ENCODE data around the gene CDKAL1. TPM values are rescaled to one million over a fixed set of nuclear protein-coding genes. Genes with fewer than 3 reads are reported as not detected.
"Not testable (repeated sequence)": the region's sequence is repeated elsewhere in the genome, so short reads cannot be mapped to it uniquely, and the experiment has no call there.

Gene CDKAL1
- total and polyA plus RNA-seq, 2 experiments from 2014 or later: 12.2 to 13.7 TPM

GRCh38 chr6:20540683-20541082, 6.4 kb downstream of the CDKAL1 start:
- Histone ChIP-seq H3K9me3 (ENCODE audit: low read depth) (no peaks in the 10 kb centered on the region), H3K27me3 (no peaks in the 10 kb centered on the region), H3K4me3 (no peak overlapping the region), H3K36me3 (no peaks in the 10 kb centered on the region), H3K27ac (no peak overlapping the region), H3K4me1 (ENCODE audit: low read depth) (no peaks in the 10 kb centered on the region)
- TF ChIP-seq, protein P1, sequence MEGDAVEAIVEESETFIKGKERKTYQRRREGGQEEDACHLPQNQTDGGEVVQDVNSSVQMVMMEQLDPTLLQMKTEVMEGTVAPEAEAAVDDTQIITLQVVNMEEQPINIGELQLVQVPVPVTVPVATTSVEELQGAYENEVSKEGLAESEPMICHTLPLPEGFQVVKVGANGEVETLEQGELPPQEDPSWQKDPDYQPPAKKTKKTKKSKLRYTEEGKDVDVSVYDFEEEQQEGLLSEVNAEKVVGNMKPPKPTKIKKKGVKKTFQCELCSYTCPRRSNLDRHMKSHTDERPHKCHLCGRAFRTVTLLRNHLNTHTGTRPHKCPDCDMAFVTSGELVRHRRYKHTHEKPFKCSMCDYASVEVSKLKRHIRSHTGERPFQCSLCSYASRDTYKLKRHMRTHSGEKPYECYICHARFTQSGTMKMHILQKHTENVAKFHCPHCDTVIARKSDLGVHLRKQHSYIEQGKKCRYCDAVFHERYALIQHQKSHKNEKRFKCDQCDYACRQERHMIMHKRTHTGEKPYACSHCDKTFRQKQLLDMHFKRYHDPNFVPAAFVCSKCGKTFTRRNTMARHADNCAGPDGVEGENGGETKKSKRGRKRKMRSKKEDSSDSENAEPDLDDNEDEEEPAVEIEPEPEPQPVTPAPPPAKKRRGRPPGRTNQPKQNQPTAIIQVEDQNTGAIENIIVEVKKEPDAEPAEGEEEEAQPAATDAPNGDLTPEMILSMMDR (IDR thresholded peaks at IDR 0.05; ENCODE audit: low read depth, low read length): no peak
- DNase-seq (ENCODE audit: low read depth in 1 of 2, low spot score in 1 of 2): no peak

GRCh38 chr6:20541382-20541781, 7.1 kb downstream of the CDKAL1 start:
- H3K27ac ChIP-seq: no peak overlapping the region
- H3K4me3 ChIP-seq: no peak overlapping the region
- no peaks in the 10 kb centered on the region for H3K9me3 ChIP-seq (ENCODE audit: low read depth)
- DNase-seq (ENCODE audit: low read depth in 1 of 2, low spot score in 1 of 2): no peak
- TF ChIP-seq, protein P1 (IDR thresholded peaks at IDR 0.05; ENCODE audit: low read depth, low read length): no peak
- peaks cover 3% of the 10 kb centered on the region for H3K36me3 ChIP-seq
- no peaks in the 10 kb centered on the region for H3K4me1 ChIP-seq (ENCODE audit: low read depth)
- no peaks in the 10 kb centered on the region for H3K27me3 ChIP-seq

- peak in 1 of 2 donors; percentile 85 for DNase-seq (ENCODE audit: low read depth in 1 of 2, low spot score in 1 of 2)
- H3K9me3 ChIP-seq (ENCODE audit: low read depth): no peaks in the 10 kb centered on the region
- H3K27ac ChIP-seq: no peak overlapping the region
- no peaks in the 10 kb centered on the region for H3K27me3 ChIP-seq
- TF ChIP-seq, protein P1 (IDR thresholded peaks at IDR 0.05; ENCODE audit: low read depth, low read length): no peak
- no peaks in the 10 kb centered on the region for H3K4me1 ChIP-seq (ENCODE audit: low read depth)
- no peak overlapping the region for H3K4me3 ChIP-seq
- H3K36me3 ChIP-seq: peaks cover 3% of the 10 kb centered on the region
These were observed 8.8 kb downstream of the CDKAL1 start for GRCh38 chr6:20542927-20543602.

DNA sequence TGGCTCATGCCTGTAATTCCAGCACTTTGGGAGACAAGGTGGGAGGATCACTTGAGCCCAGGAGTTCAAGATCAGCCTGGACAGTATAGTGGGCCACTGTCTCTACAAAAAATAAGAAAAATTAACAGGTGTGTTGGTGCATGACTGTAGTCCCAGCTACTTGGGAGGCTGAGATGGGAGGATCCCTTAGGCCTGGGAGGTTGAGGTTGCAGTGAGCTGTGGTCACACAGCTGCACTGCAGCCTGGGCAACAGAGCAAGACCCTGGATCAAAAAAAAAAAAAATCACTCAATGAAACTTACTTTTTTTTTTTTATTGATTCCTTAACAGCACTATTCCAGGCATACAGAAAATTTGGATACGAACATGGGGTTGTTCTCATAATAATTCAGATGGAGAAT, 14.0 kb downstream of the CDKAL1 start:
- peaks cover 3% of the 10 kb centered on the region for H3K36me3 ChIP-seq
- no peak for DNase-seq (ENCODE audit: low read depth in 1 of 2, low spot score in 1 of 2)
- TF ChIP-seq, protein P1 (IDR thresholded peaks at IDR 0.05; ENCODE audit: low read depth, low read length): no peak

GRCh38 chr6:20549398-20549797, 15.1 kb downstream of the CDKAL1 start:
- not testable (repeated sequence) for H3K27me3 ChIP-seq; H3K9me3 ChIP-seq (ENCODE audit: low read depth); H3K4me1 ChIP-seq (ENCODE audit: low read depth); H3K36me3 ChIP-seq; DNase-seq (ENCODE audit: low read depth in 1 of 2, low spot score in 1 of 2); H3K4me3 ChIP-seq; H3K27ac ChIP-seq

More for the DNA sequence above, 14.0 kb downstream of the CDKAL1 start:
- H3K4me1 ChIP-seq (ENCODE audit: low read depth): no peaks in the 10 kb centered on the region
- H3K27ac ChIP-seq: no peak overlapping the region
- no peak overlapping the region for H3K4me3 ChIP-seq
- no peaks in the 10 kb centered on the region for H3K9me3 ChIP-seq (ENCODE audit: low read depth)
- no peaks in the 10 kb centered on the region for H3K27me3 ChIP-seq

- no peaks in the 10 kb centered on the region for H3K27me3 ChIP-seq
- no peaks in the 10 kb centered on the region for H3K36me3 ChIP-seq
- H3K27ac ChIP-seq: no peak overlapping the region
- no peak overlapping the region for H3K4me3 ChIP-seq
- H3K9me3 ChIP-seq (ENCODE audit: low read depth): no peaks in the 10 kb centered on the region
- no peaks in the 10 kb centered on the region for H3K4me1 ChIP-seq (ENCODE audit: low read depth)
- DNase-seq (ENCODE audit: low read depth in 1 of 2, low spot score in 1 of 2): peak in 1 of 2 donors; percentile 58
- TF ChIP-seq, protein P1 (IDR thresholded peaks at IDR 0.05; ENCODE audit: low read depth, low read length): no peak
These were observed 20.1 kb downstream of the CDKAL1 start for GRCh38 chr6:20554326-20554725.

All from cardiac muscle cell (in vitro differentiated cells and primary cell).